OCI-LY1 (cell line): Measurements from ENCODE around the gene DPH7.

Source experiments
- CTCF ChIP-seq: fragments of 200-600 bp; sonication (generic), shearing (Covaris generic); IDR thresholded peaks from 2 replicates; pipeline ENCODE4 v1.5.1; 2017; ENCODE audit warnings: mild to moderate bottlenecking, antibody characterized with exemption, low read length, moderate library complexity, mixed read lengths
- EZH2 ChIP-seq: fragments of 200-600 bp; sonication (generic), shearing (Covaris generic); IDR thresholded peaks from 2 replicates; pipeline ENCODE4 v1.8.0; 2017; ENCODE audit warnings: borderline replicate concordance, mixed run types, mild to moderate bottlenecking, antibody characterized with exemption, low read length, moderate library complexity, mixed read lengths

- no peak for TF ChIP-seq CTCF
- TF ChIP-seq EZH2, result no peak
Measured at GRCh38 chr9:137588311-137588710, 9.6 kb upstream of the DPH7 start.
